Measurements from ENCODE around the gene COL4A1.

GRCh38 chr13:110345266-110345665, 38.3 kb upstream of the COL4A1 start:
- TF ChIP-seq POLR2A (IDR thresholded peaks at IDR 0.05; ENCODE audit: low read length) (no peak), GATA1 (IDR thresholded peaks at IDR 0.05; ENCODE audit: low read depth, low read length) (no peak)
